Measurements from ENCODE around the gene NLRP6. TPM values are rescaled to one million over a fixed set of nuclear protein-coding genes. Genes with fewer than 3 reads are reported as not detected.

Gene NLRP6
- 10 to 100 TPM; 25.9 to 26.3 TPM for total RNA-seq
- 10 to 100 TPM in 1 of 2 donors, 1 to 10 TPM in 1; 1.4 to 10.8 TPM for polyA plus RNA-seq

GRCh38 chr11:278001-278951 is at the start of gene NLRP6:
Gene NLRP6 (plus strand): TSS chr11:278407. CDS start chr11:278570, 163 bp downstream.
- Histone ChIP-seq H3K27ac (ENCODE audit: low read depth, low read length) (no peak within 1 kb of the TSS), H3K27me3 (ENCODE audit: insufficient read depth, low read length) (no peaks in the 10 kb centered on the region), H3K4me1 (ENCODE audit: insufficient read depth, low read length) (peaks cover 56% of the 10 kb centered on the region), H3K36me3 (ENCODE audit: insufficient read depth, low read length) (no peaks in the 10 kb centered on the region), H3K4me3 (ENCODE audit: low read length in 2 of 2) (peak within 1 kb of the TSS in 1 of 2 donors; percentile 59), H3K9me3 (ENCODE audit: control insufficient read depth in 1 of 2, low read length in 2 of 2) (no peaks in the 10 kb centered on the region)
- no peak for DNase-seq
- no peaks in the 10 kb centered on the region for H3K27me3 Mint-ChIP-seq
- H3K27ac Mint-ChIP-seq = peak within 1 kb of the TSS in 6 of 7 donors; percentile 64 to 92 (median 85)
- peaks cover 25 to 57% (median 43%) of the 10 kb centered on the region in 4 donors for H3K4me1 Mint-ChIP-seq
- POLR2A ChIA-PET (ENCODE audit: partially characterized antibody) = interaction anchor here (0.7 to 14.3 kb wide), 16 partner anchors 8 to 228 kb away, joined by 3 to 549 read pairs (median 18); partner anchors contain the start of genes BET1L, IFITM1, PGGHG and PSMD13
- H3K36me3 Mint-ChIP-seq = peaks cover 21 to 24% of the 10 kb centered on the region in 2 donors
- H3K9me3 Mint-ChIP-seq = peaks cover 0 to 9% (median 2%) of the 10 kb centered on the region in 8 donors
- peak within 1 kb of the TSS; percentile 77 to 89 (median 82) for H3K4me3 Mint-ChIP-seq
- CTCF ChIA-PET (ENCODE audit: partially characterized antibody) = interaction anchor here (1.0 to 8.4 kb wide), 4 partner anchors 10 to 31 kb away, joined by 3 to 81 read pairs (median 20); no protein-coding TSS in a partner anchor
- intact Hi-C loops (cut with micrococcal nuclease) = no loop called here

GRCh38 chr11:230431-230830 is 47.8 kb upstream of the NLRP6 start:
- no peak overlapping the region for H3K4me3 Mint-ChIP-seq
- ChIA-PET POLR2A (ENCODE audit: partially characterized antibody) (no interaction called here), CTCF (ENCODE audit: partially characterized antibody) (interaction anchor here (0.6 to 1.6 kb wide), 3 partner anchors 14 to 133 kb away, joined by 3 to 4 read pairs (median 3); no protein-coding TSS in a partner anchor)
- peaks cover 10 to 16% of the 10 kb centered on the region in 2 donors for H3K36me3 Mint-ChIP-seq
- H3K4me1 Mint-ChIP-seq = peaks cover 7 to 19% (median 12%) of the 10 kb centered on the region in 4 donors
- peak overlapping the region in 2 of 7 donors; percentile 41 to 63 for H3K27ac Mint-ChIP-seq
- Histone ChIP-seq H3K9me3 (ENCODE audit: control insufficient read depth in 1 of 2, low read length in 2 of 2) (no peaks in the 10 kb centered on the region), H3K27ac (ENCODE audit: low read depth, low read length) (no peak overlapping the region), H3K4me3 (ENCODE audit: low read length in 2 of 2) (no peak overlapping the region), H3K36me3 (ENCODE audit: insufficient read depth, low read length) (no peaks in the 10 kb centered on the region), H3K4me1 (ENCODE audit: insufficient read depth, low read length) (peaks cover 4% of the 10 kb centered on the region), H3K27me3 (ENCODE audit: insufficient read depth, low read length) (no peaks in the 10 kb centered on the region)
- H3K27me3 Mint-ChIP-seq = no peaks in the 10 kb centered on the region
- no peaks in the 10 kb centered on the region for H3K9me3 Mint-ChIP-seq
- no peak for DNase-seq
- intact Hi-C loops (cut with micrococcal nuclease) = no loop called here

GRCh38 chr11:232783-233565 is 45.2 kb upstream of the NLRP6 start:
- Mint-ChIP-seq H3K9me3 (no peaks in the 10 kb centered on the region), H3K27ac (peak overlapping the region; percentile 9 to 83 (median 27)), H3K4me3 (peak overlapping the region in 1 of 8 donors; percentile 54), H3K36me3 (peaks cover 3 to 27% of the 10 kb centered on the region in 2 donors), H3K4me1 (peaks cover 14 to 36% (median 24%) of the 10 kb centered on the region in 4 donors), H3K27me3 (no peaks in the 10 kb centered on the region)
- Histone ChIP-seq H3K27ac (ENCODE audit: low read depth, low read length) (no peak overlapping the region), H3K9me3 (ENCODE audit: control insufficient read depth in 1 of 2, low read length in 2 of 2) (no peaks in the 10 kb centered on the region), H3K36me3 (ENCODE audit: insufficient read depth, low read length) (no peaks in the 10 kb centered on the region), H3K4me3 (ENCODE audit: low read length in 2 of 2) (no peak overlapping the region), H3K4me1 (ENCODE audit: insufficient read depth, low read length) (peaks cover 17% of the 10 kb centered on the region), H3K27me3 (ENCODE audit: insufficient read depth, low read length) (no peaks in the 10 kb centered on the region)
- ChIA-PET CTCF (ENCODE audit: partially characterized antibody) (interaction anchor here (1.5 kb wide), 1 partner anchor 217 kb away, joined by 3 read pairs; the partner anchor contains the start of gene PTDSS2), POLR2A (ENCODE audit: partially characterized antibody) (interaction anchor here (4.8 to 10.9 kb wide), 2 partner anchors 26 to 47 kb away, joined by 29 to 144 read pairs; partner anchors contain the start of genes BET1L, NLRP6 and RIC8A)
- DNase-seq = no peak
- intact Hi-C loops (cut with micrococcal nuclease) = no loop called here

- H3K27me3 Mint-ChIP-seq = no peaks in the 10 kb centered on the region
- intact Hi-C loops (cut with micrococcal nuclease) = loop anchor here (5.0 kb wide), 1 partner anchor 52 kb away; the partner anchor contains the start of gene PGGHG
Measured at GRCh38 chr11:235180-235579, 43.0 kb upstream of the NLRP6 start.

GRCh38 chr11:235609-235996 is 42.6 kb upstream of the NLRP6 start:
- Histone ChIP-seq H3K9me3 (ENCODE audit: control insufficient read depth in 1 of 2, low read length in 2 of 2) (no peaks in the 10 kb centered on the region), H3K27ac (ENCODE audit: low read depth, low read length) (peak overlapping the region; percentile 100), H3K4me3 (ENCODE audit: low read length in 2 of 2) (peak overlapping the region; percentile 24 to 61), H3K27me3 (ENCODE audit: insufficient read depth, low read length) (no peaks in the 10 kb centered on the region), H3K4me1 (ENCODE audit: insufficient read depth, low read length) (peaks cover 22% of the 10 kb centered on the region), H3K36me3 (ENCODE audit: insufficient read depth, low read length) (peaks cover 8% of the 10 kb centered on the region)
- peaks cover 7 to 37% of the 10 kb centered on the region in 2 donors for H3K36me3 Mint-ChIP-seq
- H3K4me3 Mint-ChIP-seq = peak overlapping the region; percentile 83 to 99 (median 89)
- peak overlapping the region; percentile 88 to 97 (median 96) for H3K27ac Mint-ChIP-seq
- ChIA-PET CTCF (ENCODE audit: partially characterized antibody) (interaction anchor here (1.1 to 1.4 kb wide), 3 partner anchors 16 to 215 kb away, joined by 3 to 4 read pairs (median 4); no protein-coding TSS in a partner anchor), POLR2A (ENCODE audit: partially characterized antibody) (interaction anchor here (0.8 to 10.9 kb wide), 10 partner anchors 15 to 213 kb away, joined by 3 to 144 read pairs (median 10); partner anchors contain the start of genes BET1L, NLRP6, PGGHG and RIC8A)
- intact Hi-C loops (cut with micrococcal nuclease) = loop anchor here (5.0 kb wide), 1 partner anchor 52 kb away; the partner anchor contains the start of gene PGGHG
- H3K9me3 Mint-ChIP-seq = no peaks in the 10 kb centered on the region
- DNase-seq = peak in 1 of 5 donors; percentile 93
- no peaks in the 10 kb centered on the region for H3K27me3 Mint-ChIP-seq
- H3K4me1 Mint-ChIP-seq = peaks cover 23 to 54% (median 36%) of the 10 kb centered on the region in 4 donors

More at GRCh38 chr11:235180-235579, 43.0 kb upstream of the NLRP6 start:
- H3K36me3 ChIP-seq (ENCODE audit: insufficient read depth, low read length) = peaks cover 8% of the 10 kb centered on the region
- Mint-ChIP-seq H3K36me3 (peaks cover 4 to 33% of the 10 kb centered on the region in 2 donors), H3K4me1 (peaks cover 21 to 50% (median 36%) of the 10 kb centered on the region in 4 donors), H3K4me3 (peak overlapping the region; percentile 83 to 99 (median 89)), H3K27ac (peak overlapping the region; percentile 88 to 97 (median 96)), H3K9me3 (no peaks in the 10 kb centered on the region)
- ChIA-PET CTCF (ENCODE audit: partially characterized antibody) (interaction anchor here (1.1 to 1.4 kb wide), 3 partner anchors 16 to 216 kb away, joined by 3 to 4 read pairs (median 4); no protein-coding TSS in a partner anchor), POLR2A (ENCODE audit: partially characterized antibody) (interaction anchor here (0.7 to 10.9 kb wide), 8 partner anchors 16 to 207 kb away, joined by 3 to 144 read pairs (median 14); partner anchors contain the start of genes BET1L, NLRP6, PGGHG and RIC8A)
- peak overlapping the region in 1 of 2 donors; percentile 61 for H3K4me3 ChIP-seq (ENCODE audit: low read length in 2 of 2)
- H3K27ac ChIP-seq (ENCODE audit: low read depth, low read length) = peak overlapping the region; percentile 100
- peaks cover 22% of the 10 kb centered on the region for H3K4me1 ChIP-seq (ENCODE audit: insufficient read depth, low read length)
- DNase-seq = no peak
- no peaks in the 10 kb centered on the region for H3K9me3 ChIP-seq (ENCODE audit: control insufficient read depth in 1 of 2, low read length in 2 of 2)
- H3K27me3 ChIP-seq (ENCODE audit: insufficient read depth, low read length) = no peaks in the 10 kb centered on the region

All from CD4-positive, alpha-beta memory T cell (primary cell).